GM12878 (cell line): Measurements from ENCODE around the gene SPATA19. TPM values are rescaled to one million over a fixed set of nuclear protein-coding genes. Genes with fewer than 3 reads are reported as not detected.

ENCODE experiments used
- ATAC-seq: fragments of 200-7000 bp; cut with Tn5 transposase; 3 replicates; pipeline ENCODE4 v1.9.1; 2020; ENCODE audit warnings: mild to moderate bottlenecking, moderate library complexity
- BruUV-seq: library from RNA; stranded (reverse); fragments of 400-500 nt; replicated peaks from 2 replicates; lab custom pipeline; 2021; lab: Mats Ljungman, UMichigan
- CTCF ChIA-PET: fragments of 300-600 bp; sonication (Branson Sonifier 250); formaldehyde crosslinking; extraction: SDS; loops from one replicate; lab custom pipeline; 2021; ENCODE audit warnings: inconsistent platforms; lab: Yijun Ruan, JAX
- POLR2A ChIA-PET: fragments of 350-600 bp; formaldehyde crosslinking; extraction: SDS; loops from one replicate; lab custom pipeline; 2021; ENCODE audit warnings: inconsistent platforms; lab: Charles Lee
- RAD21 ChIA-PET: fragments of 300-600 bp; sonication (Branson Sonifier 250); formaldehyde crosslinking; loops from one replicate; lab custom pipeline; 2023; ENCODE audit warnings: antibody characterized with exemption; ENCODE audit not compliant: unreplicated experiment; lab: Charles Lee
- SMC1A ChIA-PET: fragments of 300-600 bp; sonication (Branson Sonifier 250); formaldehyde crosslinking; loops from one replicate; lab custom pipeline; 2023; ENCODE audit not compliant: unreplicated experiment, uncharacterized antibody; lab: Charles Lee
- DNase-seq: peaks from one replicate; pipeline ENCODE4 v3.0.0-alpha.2; 2011; ENCODE audit warnings: low read depth, low spot score
- FAIRE-seq: peaks from 3 replicates; lab custom pipeline; 2011; peaks lifted over from hg19 to GRCh38; lab: Jason Lieb, UNC
- H2AFZ ChIP-seq: 2 replicates; pipeline ENCODE4 v1.6.0; 2011; ENCODE audit warnings: low read depth, low read length, control low read depth; ENCODE audit not compliant: control insufficient read depth
- H3K27ac ChIP-seq: 2 replicates; pipeline ENCODE4 v1.5.1; 2011; ENCODE audit warnings: control low read depth; ENCODE audit not compliant: control insufficient read depth, insufficient read depth
- H3K27me3 ChIP-seq, 2 experiments: replicated peaks in 1 of 2; 2 replicates each; pipeline versions ENCODE4 v1.6.0 to v1.6.1; 2011; ENCODE audit warnings: low read length in 1 of 2; ENCODE audit not compliant: control insufficient read depth in 2 of 2, insufficient read depth in 2 of 2
- H3K36me3 ChIP-seq, 2 experiments: 2 replicates each; pipeline ENCODE4 v1.5.1; 2011; ENCODE audit warnings: low read length in 1 of 2; ENCODE audit not compliant: control insufficient read depth in 2 of 2, insufficient read depth in 2 of 2
- H3K4me1 ChIP-seq: 2 replicates; pipeline ENCODE4 v1.6.1; 2011; ENCODE audit warnings: mild to moderate bottlenecking, low read length, moderate library complexity, mixed read lengths; ENCODE audit not compliant: control insufficient read depth, insufficient read depth
- H3K4me2 ChIP-seq: 2 replicates; pipeline ENCODE4 v1.6.0; 2011; ENCODE audit warnings: control low read depth; ENCODE audit not compliant: control insufficient read depth, insufficient read depth
- H3K4me3 ChIP-seq: fragments of 200-600 bp; sonication (generic); 2 replicates; pipeline ENCODE4 v1.5.1; 2016
- H3K79me2 ChIP-seq: 2 replicates; pipeline ENCODE4 v1.6.0; 2011; ENCODE audit warnings: low read length; ENCODE audit not compliant: control insufficient read depth, insufficient read depth
- H3K9ac ChIP-seq: 2 replicates; pipeline ENCODE4 v1.8.0; 2011; ENCODE audit warnings: low read length, control low read depth, mixed read lengths; ENCODE audit not compliant: control insufficient read depth, insufficient read depth
- H3K9me3 ChIP-seq: replicated peaks from 3 replicates; pipeline ENCODE4 v1.5.1; 2011; ENCODE audit warnings: mild to moderate bottlenecking, low read length; ENCODE audit not compliant: control insufficient read depth, insufficient read depth
- H4K20me1 ChIP-seq: 2 replicates; pipeline ENCODE4 v1.6.0; 2011; ENCODE audit not compliant: control insufficient read depth, insufficient read depth
- FOXM1 ChIP-seq: IDR thresholded peaks from 2 replicates; pipeline ENCODE4 v1.6.1; 2012; ENCODE audit warnings: low read depth, mild to moderate bottlenecking, inconsistent platforms, low read length, moderate library complexity
- GATAD2B ChIP-seq: fragments of 450-650 bp; conservative IDR thresholded peaks from 2 replicates; pipeline ENCODE4 v1.6.1; 2017; ENCODE audit warnings: low read depth, mild to moderate bottlenecking, moderate library complexity
- NFXL1 ChIP-seq: fragments of 450-650 bp; IDR thresholded peaks from 2 replicates; pipeline ENCODE4 v1.6.1; 2017; ENCODE audit warnings: antibody characterized with exemption, mild to moderate bottlenecking, borderline replicate concordance
- RCOR1 ChIP-seq: conservative IDR thresholded peaks from 2 replicates; pipeline ENCODE4 v1.6.1; 2012; ENCODE audit warnings: low read depth, low read length, improper control_type of control experiment
- STAT1 ChIP-seq: fragments of 450-650 bp; conservative IDR thresholded peaks from 2 replicates; pipeline ENCODE4 v1.6.1; 2014; ENCODE audit warnings: antibody characterized with exemption, mild to moderate bottlenecking
- TARDBP ChIP-seq: IDR thresholded peaks from 2 replicates; pipeline ENCODE4 v1.6.1; 2016; ENCODE audit warnings: borderline replicate concordance
- TBL1XR1 ChIP-seq: IDR thresholded peaks from 2 replicates; pipeline ENCODE4 v1.6.1; 2012; ENCODE audit warnings: low read depth, low read length, improper control_type of control experiment
- WGBS: methylation state at CpG from one replicate; pipeline ENCODE4 v1.1.6; 2016; ENCODE audit warnings: low lambda C conversion rate; ENCODE audit not compliant: insufficient replicate concordance, insufficient coverage; ENCODE audit errors: missing lambda C conversion rate; 5-methylcytosine and 5-hydroxymethylcytosine counted together
- in situ Hi-C: fragments of 300-500 bp; cut with MboI; formaldehyde crosslinking; loops from 9 replicates; pipeline ENCODE4 v1.14.3; 2018; ENCODE audit warnings: mixed read lengths
- intact Hi-C: fragments of 100-400 bp; cut with micrococcal nuclease; formaldehyde crosslinking; loops from one replicate; pipeline ENCODE4 v1.14.2; 2022; ENCODE audit not compliant: unreplicated experiment
- polyA plus RNA-seq, 11 experiments: library from polyadenylated mRNA; depleted of rRNA in 4 of 11; unstranded in 6 of 11; stranded (reverse) in 5 of 11; fragments of >200 nt; fragmentation: Nextera tagmentation in 4 of 11; fragmentation: Illumina TruSeq in 1 of 11; extraction: Ambion mirVana in 4 of 11; extraction: Trizol in 1 of 11; gene quantifications; 1 replicate in 1 of 11; 2 replicates in 10 of 11; pipeline versions ENCODE4 v1.2.1 to v1.2.3, GENCODE V29; 2011 to 2016; ENCODE audit warnings: inconsistent platforms in 2 of 11, missing spikeins in 2 of 11, low read depth in 1 of 11
- total RNA-seq, 4 experiments: library from RNA; depleted of rRNA in 3 of 4; stranded (reverse); fragments of >200 nt in 3 of 4; fragmentation: Illumina TruSeq in 1 of 4; extraction: Trizol in 1 of 4; gene quantifications; 2 replicates each; pipeline versions ENCODE4 v1.2.1 to v1.2.3, GENCODE V29; 2013 to 2021
- TF ChIP-seq, protein P1 (sequence below): fragments of 450-650 bp; formaldehyde crosslinking; IDR thresholded peaks from 2 replicates; pipeline ENCODE4 v1.4.0; 2022; ENCODE audit warnings: mild to moderate bottlenecking, moderate library complexity
- TF ChIP-seq, protein P2 (sequence below): IDR thresholded peaks from 2 replicates; pipeline ENCODE4 v1.6.1; 2012; ENCODE audit warnings: low read length, inconsistent platforms

The SPATA19 gene
- total and polyA plus RNA-seq, 10 of the 15 experiments (the other 5 are each of a cell fraction or from before 2014, with no cell fraction given), result not detected

DNA sequence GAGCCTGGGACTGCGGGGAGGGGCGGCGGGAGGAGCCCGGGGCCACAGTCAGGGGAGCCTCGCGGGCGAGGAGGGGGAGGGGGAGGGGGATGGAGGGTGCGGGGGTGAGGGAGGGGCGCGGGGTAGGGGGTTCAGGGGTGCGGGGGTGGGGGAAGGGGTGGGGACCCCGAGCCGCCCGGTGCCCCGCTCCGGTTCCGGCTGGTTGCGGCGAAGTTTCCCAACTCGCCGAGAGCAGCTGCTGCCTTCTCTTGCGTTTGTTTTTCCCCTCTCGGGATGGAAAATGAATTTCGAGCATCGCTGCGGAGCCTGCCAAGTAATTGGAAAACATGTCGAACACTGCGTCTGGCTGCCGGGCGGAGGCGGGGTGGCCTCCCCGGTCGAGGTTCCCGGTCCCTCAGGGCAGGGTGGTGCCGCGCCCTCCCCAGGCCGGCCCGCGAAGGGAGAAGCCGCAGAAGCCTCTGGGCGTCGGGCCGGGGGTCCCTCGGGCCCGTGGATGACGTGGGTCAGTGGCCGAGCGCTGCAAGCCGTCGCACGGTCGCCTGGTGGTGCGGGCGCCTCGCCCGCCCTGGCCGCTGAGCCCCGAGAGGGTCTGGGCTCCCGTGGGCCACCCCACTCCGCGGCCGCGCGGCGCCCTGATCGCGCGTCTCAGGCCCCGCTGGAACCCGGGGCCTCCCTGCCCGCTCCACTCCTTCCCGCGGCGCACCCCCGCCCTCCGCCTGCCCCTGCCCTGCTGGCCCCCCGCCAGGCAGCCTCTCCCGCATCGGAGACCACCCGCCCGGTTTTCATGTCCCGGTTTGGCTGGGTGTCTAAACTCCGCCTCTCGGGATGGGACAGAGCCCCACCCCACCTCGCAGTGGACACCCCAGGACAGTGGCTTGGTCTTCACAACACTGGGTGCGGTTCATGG, 12.1 kb downstream of the SPATA19 start:
- H3K79me2 ChIP-seq, result no peaks in the 10 kb centered on the region
- no peaks in the 10 kb centered on the region for H3K36me3 ChIP-seq
- peaks cover 1% of the 10 kb centered on the region; the same call in 2 of the 3 replicates for H3K9me3 ChIP-seq
- no TSS peak for BruUV-seq
- ChIA-PET CTCF (interaction anchor here (1.4 to 4.8 kb wide), 3 partner anchors 12 to 699 kb away, joined by 4 to 67 read pairs (median 8); no protein-coding TSS in a partner anchor), RAD21 (no interaction called here), POLR2A (no interaction called here), SMC1A (no interaction called here)
- ATAC-seq (no peak), DNase-seq (no peak), FAIRE-seq (no peak)
- no peak overlapping the region for H2AFZ ChIP-seq
- H3K9ac ChIP-seq, result no peak overlapping the region
- no peaks in the 10 kb centered on the region for H3K4me1 ChIP-seq
- WGBS, result 89% methylated on average over 26 of the region's 86 CpGs
- in situ Hi-C loops (no loop called here), intact Hi-C loops (no loop called here)
- no peak overlapping the region for H3K4me2 ChIP-seq
- H3K27ac ChIP-seq, result no peak overlapping the region
- TF ChIP-seq NFXL1 (no peak), TBL1XR1 (no peak)
- TF ChIP-seq, all 136 proteins: peak for 0
- H4K20me1 ChIP-seq, result no peaks in the 10 kb centered on the region
- H3K4me3 ChIP-seq, result no peak overlapping the region
- H3K27me3 ChIP-seq, result no peaks in the 10 kb centered on the region; a peak in 1 of 4 replicates

DNA sequence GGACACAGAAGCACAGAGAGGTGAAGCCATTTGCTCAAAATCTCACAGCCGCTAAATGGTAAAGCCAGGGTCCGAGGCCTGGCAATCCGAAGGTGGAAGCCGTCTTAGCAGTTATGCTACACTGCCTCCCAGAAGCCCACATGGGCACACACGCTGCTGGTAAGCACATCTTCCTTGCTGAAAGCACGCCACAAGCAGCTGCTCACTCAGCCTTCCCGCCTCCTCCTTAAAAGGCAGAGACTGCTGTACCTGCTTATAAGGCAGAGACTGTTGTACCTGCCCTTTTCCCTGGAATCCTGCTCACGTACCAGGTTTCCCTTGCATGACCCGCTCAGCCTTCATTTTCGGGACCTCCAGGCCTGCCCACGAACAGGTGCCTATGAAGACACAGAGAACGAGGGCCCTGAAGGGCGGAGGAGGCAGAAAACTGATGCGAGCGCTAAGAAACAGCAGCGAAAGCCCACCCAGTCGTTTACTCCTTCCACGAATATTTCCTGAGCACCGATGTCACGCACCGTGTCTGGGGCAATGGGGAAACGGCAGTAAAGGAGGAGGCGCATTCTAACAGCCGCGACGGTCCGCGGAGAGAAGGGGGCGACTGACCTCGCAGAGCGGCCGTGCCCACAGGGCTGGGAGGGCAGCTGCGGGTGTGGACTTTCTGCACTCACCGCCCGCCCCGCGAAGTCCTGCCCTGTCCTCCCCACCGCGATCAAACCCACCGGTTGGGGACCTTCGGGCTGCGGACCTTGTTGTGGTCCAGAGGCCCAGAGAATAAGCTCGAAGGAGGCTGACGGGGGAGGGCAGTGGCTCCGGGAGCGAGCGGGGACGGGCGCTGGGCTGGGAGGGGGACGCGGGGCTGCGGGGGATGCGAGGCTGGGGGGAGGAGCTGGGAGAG, 13.0 kb downstream of the SPATA19 start:
- intact Hi-C loops (no loop called here), in situ Hi-C loops (no loop called here)
- Histone ChIP-seq H3K79me2 (no peaks in the 10 kb centered on the region), H3K27ac (no peak overlapping the region), H3K4me1 (no peaks in the 10 kb centered on the region), H3K27me3 (no peaks in the 10 kb centered on the region; a peak in 2 of 4 replicates), H3K9ac (no peak overlapping the region), H2AFZ (no peak overlapping the region), H4K20me1 (no peaks in the 10 kb centered on the region), H3K4me3 (no peak overlapping the region), H3K36me3 (no peaks in the 10 kb centered on the region), H3K4me2 (no peak overlapping the region), H3K9me3 (no peaks in the 10 kb centered on the region; the same call in 2 of the 3 replicates)
- ChIA-PET RAD21 (no interaction called here), SMC1A (interaction anchor here (1.2 kb wide), 1 partner anchor 698 kb away, joined by 5 read pairs; no protein-coding TSS in a partner anchor), CTCF (no interaction called here), POLR2A (interaction anchor here (0.5 kb wide), 1 partner anchor 696 kb away, joined by 4 read pairs; no protein-coding TSS in a partner anchor)
- ATAC-seq (no peak), FAIRE-seq (no peak), DNase-seq (no peak)
- no TSS peak for BruUV-seq
- 85% methylated on average over 48 of the region's 53 CpGs for WGBS
- TF ChIP-seq RCOR1, result no peak
- TF ChIP-seq, protein P1, sequence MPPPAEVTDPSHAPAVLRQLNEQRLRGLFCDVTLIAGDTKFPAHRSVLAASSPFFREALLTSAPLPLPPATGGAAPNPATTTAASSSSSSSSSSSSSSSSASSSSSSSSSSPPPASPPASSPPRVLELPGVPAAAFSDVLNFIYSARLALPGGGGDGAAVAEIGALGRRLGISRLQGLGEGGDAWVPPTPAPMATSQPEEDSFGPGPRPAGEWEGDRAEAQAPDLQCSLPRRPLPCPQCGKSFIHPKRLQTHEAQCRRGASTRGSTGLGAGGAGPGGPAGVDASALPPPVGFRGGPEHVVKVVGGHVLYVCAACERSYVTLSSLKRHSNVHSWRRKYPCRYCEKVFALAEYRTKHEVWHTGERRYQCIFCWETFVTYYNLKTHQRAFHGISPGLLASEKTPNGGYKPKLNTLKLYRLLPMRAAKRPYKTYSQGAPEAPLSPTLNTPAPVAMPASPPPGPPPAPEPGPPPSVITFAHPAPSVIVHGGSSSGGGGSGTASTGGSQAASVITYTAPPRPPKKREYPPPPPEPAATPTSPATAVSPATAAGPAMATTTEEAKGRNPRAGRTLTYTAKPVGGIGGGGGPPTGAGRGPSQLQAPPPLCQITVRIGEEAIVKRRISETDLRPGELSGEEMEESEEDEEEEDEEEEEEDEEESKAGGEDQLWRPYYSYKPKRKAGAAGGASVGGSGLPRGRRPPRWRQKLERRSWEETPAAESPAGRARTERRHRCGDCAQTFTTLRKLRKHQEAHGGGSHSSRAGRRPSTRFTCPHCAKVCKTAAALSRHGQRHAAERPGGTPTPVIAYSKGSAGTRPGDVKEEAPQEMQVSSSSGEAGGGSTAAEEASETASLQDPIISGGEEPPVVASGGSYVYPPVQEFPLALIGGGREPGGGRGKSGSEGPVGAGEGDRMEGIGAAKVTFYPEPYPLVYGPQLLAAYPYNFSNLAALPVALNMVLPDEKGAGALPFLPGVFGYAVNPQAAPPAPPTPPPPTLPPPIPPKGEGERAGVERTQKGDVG, result no peak
- TF ChIP-seq, protein P2, sequence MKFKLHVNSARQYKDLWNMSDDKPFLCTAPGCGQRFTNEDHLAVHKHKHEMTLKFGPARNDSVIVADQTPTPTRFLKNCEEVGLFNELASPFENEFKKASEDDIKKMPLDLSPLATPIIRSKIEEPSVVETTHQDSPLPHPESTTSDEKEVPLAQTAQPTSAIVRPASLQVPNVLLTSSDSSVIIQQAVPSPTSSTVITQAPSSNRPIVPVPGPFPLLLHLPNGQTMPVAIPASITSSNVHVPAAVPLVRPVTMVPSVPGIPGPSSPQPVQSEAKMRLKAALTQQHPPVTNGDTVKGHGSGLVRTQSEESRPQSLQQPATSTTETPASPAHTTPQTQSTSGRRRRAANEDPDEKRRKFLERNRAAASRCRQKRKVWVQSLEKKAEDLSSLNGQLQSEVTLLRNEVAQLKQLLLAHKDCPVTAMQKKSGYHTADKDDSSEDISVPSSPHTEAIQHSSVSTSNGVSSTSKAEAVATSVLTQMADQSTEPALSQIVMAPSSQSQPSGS, result no peak
- no peak for TF ChIP-seq GATAD2B
- no peak for TF ChIP-seq TARDBP
- TF ChIP-seq STAT1, result no peak
- no peak for TF ChIP-seq FOXM1
